Measurements from ENCODE around the gene SYF2.

SYF2 gene

GRCh38 chr1:25182629-25183028 is 49.7 kb downstream of the SYF2 start:
- DNase-seq = no peak

- DNase-seq = no peak
Observed at GRCh38 chr1:25180996-25181395, 51.3 kb downstream of the SYF2 start.

- no peak for DNase-seq
Observed at GRCh38 chr1:25178917-25179561, 53.3 kb downstream of the SYF2 start.

- DNase-seq = no peak
Observed at GRCh38 chr1:25174730-25175612, 57.3 kb downstream of the SYF2 start.

- no peak for DNase-seq
Observed at GRCh38 chr1:25174363-25174729, 58.0 kb downstream of the SYF2 start.

GRCh38 chr1:25173809-25174340 is 58.4 kb downstream of the SYF2 start:
- no peak for DNase-seq

All from stimulated activated naive CD4-positive, alpha-beta T cell treated with Interleukin-2 at 50 U/mL for 16 hours (primary cell).